ENCODE data around the gene AK5.
A peak's percentile ranks its signal among the peaks of the same experiment; 100 is the strongest.

The AK5 gene

GRCh38 chr1:77430966-77431690 lies 149.3 kb downstream of the AK5 start:
- TF ChIP-seq CTCF (conservative IDR thresholded peaks at IDR 0.05; ENCODE audit: control insufficient read depth, insufficient read depth, low read depth, low read length): no peak
- DNase-seq (ENCODE audit: low read depth): no peak
- no peak overlapping the region for H3K4me3 ChIP-seq (ENCODE audit: control insufficient read depth, low read depth, low read length)

- TF ChIP-seq CTCF (conservative IDR thresholded peaks at IDR 0.05; ENCODE audit: control insufficient read depth, insufficient read depth, low read depth, low read length): no peak
- H3K4me3 ChIP-seq (ENCODE audit: control insufficient read depth, low read depth, low read length): no peak overlapping the region
- no peak for DNase-seq (ENCODE audit: low read depth)
Observed at GRCh38 chr1:77433934-77434333, 152.1 kb downstream of the AK5 start.

GRCh38 chr1:77434967-77435366 lies 153.1 kb downstream of the AK5 start:
- no peak for DNase-seq (ENCODE audit: low read depth)
- no peak overlapping the region for H3K4me3 ChIP-seq (ENCODE audit: control insufficient read depth, low read depth, low read length)
- TF ChIP-seq CTCF (conservative IDR thresholded peaks at IDR 0.05; ENCODE audit: control insufficient read depth, insufficient read depth, low read depth, low read length): no peak

- DNase-seq (ENCODE audit: low read depth): peak; percentile 78
- no peak for TF ChIP-seq CTCF (conservative IDR thresholded peaks at IDR 0.05; ENCODE audit: control insufficient read depth, insufficient read depth, low read depth, low read length)
- peak overlapping the region; percentile 16 for H3K4me3 ChIP-seq (ENCODE audit: control insufficient read depth, low read depth, low read length)
Observed at GRCh38 chr1:77438236-77438913, 156.6 kb downstream of the AK5 start.

GRCh38 chr1:77446841-77447555 lies 165.2 kb downstream of the AK5 start:
- no peak for DNase-seq (ENCODE audit: low read depth)
- H3K4me3 ChIP-seq (ENCODE audit: control insufficient read depth, low read depth, low read length): no peak overlapping the region
- no peak for TF ChIP-seq CTCF (conservative IDR thresholded peaks at IDR 0.05; ENCODE audit: control insufficient read depth, insufficient read depth, low read depth, low read length)

- no peak overlapping the region for H3K4me3 ChIP-seq (ENCODE audit: control insufficient read depth, low read depth, low read length)
- DNase-seq (ENCODE audit: low read depth): no peak
- no peak for TF ChIP-seq CTCF (conservative IDR thresholded peaks at IDR 0.05; ENCODE audit: control insufficient read depth, insufficient read depth, low read depth, low read length)
Observed at GRCh38 chr1:77447669-77448068, 165.8 kb downstream of the AK5 start.

All from fibroblast of mammary gland (primary cell).